Mucosa of gallbladder (tissue), 1 donor: ENCODE results near the gene LSM11. TPM values are rescaled to one million over a fixed set of nuclear protein-coding genes. Genes with fewer than 3 reads are reported as not detected.
A peak's percentile ranks its signal among the peaks of the same experiment; 100 is the strongest.

ENCODE experiments used
- DNase-seq: peaks from one replicate; pipeline ENCODE4 v3.0.0-alpha.2; 2020; ENCODE audit warnings: low spot score
- total RNA-seq: library from RNA; stranded (reverse); gene quantifications from one replicate; pipeline ENCODE4 v1.2.1, GENCODE V29; 2021
- donor health status: DM: no; HTN: no; CAD: no.

Gene LSM11
- total RNA-seq, 1 donor from 2014 or later = 7.5 TPM

DNA sequence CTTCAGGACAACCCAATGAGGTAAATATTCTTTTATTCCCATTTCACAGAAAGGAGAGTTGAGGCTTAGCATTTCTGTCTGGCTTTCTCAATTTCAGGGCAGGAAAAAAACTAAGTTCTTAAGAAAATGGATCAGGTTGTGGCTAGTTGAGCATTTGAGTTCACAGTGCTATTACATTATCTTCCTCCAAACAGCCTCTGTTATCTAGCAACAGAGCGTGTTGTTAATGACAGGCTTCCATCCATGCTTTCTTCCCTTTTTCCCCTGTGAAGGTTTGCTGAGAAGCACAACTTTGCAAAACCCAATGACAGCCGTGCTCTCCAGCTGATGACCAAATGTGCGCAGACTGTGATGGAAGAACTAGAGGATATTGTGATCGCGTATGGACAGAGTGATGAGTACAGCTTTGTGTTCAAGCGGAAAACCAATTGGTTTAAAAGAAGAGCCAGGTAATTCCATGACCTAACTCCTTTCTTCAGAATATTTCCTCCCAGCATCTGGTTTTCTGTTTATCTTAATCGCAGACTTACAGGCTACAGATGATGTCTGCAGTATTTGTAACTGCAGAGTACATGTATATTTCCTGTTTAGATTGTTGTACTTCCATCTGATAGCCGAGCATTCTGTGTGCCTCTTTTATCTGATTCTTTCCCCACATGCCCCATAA is 10.8 kb upstream of the LSM11 start:
- no peak for DNase-seq

DNA sequence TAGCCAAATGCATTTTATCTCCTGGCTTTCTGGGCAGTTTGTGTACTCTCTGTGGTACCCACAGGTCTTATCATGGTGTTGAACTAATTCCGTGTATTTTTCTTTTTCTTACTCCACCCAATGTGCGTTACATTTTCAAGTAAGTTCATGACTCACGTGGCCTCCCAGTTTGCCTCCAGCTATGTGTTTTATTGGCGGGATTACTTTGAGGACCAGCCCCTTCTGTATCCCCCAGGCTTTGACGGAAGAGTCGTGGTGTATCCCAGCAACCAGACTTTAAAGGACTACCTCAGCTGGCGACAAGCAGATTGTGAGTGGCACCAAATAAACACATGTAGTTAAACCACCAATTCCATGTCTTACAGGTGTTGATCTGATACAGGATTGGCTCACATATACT is 9.1 kb upstream of the LSM11 start:
- no peak for DNase-seq

DNA sequence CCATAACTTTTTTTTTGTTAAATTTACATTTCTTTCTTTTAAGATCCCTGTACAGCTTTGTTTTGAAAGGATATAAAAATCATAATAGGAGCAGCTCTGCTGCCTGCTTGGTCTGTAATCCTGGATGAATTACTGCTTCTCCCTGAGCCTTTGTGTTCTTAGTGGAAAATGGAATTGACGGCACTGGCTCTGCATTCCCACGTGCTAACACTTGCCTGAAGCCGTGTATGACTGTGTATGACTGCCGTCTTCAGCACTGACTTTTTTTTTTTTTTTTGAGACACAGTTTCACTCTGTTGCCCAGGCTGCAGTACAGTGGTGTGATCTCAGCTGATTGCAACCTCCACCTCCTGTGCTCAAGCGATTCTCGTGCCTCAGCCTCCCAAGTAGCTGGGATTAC is 7.5 kb upstream of the LSM11 start:
- DNase-seq = no peak

DNA sequence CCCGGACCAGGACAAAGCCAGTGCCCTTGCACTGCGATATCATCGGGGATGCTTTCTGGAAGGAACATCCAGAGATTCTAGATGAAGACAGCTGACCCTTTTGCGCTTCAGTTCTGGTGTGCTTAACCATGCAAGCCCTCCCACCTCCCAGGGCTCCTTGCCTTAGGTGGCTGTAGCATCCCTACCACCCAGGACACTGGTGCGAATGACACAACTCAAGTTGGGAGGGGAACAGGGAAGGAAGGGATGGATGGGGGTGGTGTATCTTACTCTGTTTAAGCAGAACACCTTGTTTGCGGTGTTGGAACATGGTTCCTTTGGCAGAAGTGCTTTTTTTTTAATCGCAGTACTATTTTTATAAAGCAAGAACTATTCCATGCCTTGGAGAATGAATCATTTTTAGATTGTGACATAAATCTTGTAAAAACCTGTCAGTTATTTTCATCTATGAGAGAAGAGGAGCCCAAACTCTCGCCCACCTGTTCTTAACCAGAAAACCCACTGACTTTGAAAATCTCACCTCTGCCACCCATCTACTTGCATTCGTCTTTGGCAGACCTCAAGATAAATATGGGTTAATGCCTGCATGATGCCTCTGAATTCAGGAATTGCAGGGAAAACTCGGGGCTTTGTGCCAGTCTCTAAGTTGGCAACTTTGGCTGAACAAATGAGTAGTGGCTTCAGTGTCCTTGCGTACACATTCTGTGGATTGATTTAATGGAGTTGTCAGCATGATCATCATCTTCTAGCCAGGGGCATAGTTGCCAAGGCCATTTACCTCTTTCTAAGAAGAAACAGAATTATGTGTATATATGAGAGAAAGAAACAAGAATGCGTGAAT is 3.9 kb upstream of the LSM11 start:
- no peak for DNase-seq

DNA sequence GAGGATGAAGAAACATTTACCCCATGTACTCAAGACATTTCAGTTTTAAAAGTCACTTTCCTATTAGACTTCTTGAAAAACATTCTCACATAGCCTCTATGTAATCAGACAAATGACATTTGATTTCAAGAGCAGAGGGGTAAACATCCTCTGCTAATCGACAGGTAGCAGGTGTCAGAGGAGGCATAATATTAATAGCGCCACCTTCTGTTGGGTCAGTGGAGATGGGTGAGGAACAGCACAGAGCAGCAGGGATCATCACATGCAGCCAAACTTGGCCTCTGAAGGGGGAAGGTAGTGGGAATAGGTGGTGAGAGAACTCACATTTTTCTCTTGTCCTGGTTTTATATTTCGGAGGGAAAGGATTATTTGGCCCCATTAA is 3.3 kb upstream of the LSM11 start:
- DNase-seq = no peak

DNA sequence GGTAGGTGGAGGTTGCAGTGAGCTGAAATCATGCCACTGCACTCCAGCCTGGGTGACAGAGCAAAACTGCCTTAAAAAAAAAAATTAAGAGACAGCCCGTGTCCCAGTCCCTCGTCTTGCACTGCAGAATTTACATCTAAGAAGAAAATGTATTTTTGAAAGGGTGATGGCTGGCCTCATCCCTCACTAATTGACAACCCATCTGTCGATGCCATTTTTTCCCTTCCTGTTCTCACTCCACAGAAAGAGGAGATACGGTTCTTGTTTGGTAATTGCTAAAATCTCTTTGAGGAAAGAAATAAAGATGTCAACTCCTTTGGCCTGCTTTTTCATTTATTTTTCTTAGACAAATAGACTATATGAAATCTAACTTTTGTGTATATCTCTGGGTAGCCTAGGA is 2.4 kb upstream of the LSM11 start:
- DNase-seq = no peak

DNA sequence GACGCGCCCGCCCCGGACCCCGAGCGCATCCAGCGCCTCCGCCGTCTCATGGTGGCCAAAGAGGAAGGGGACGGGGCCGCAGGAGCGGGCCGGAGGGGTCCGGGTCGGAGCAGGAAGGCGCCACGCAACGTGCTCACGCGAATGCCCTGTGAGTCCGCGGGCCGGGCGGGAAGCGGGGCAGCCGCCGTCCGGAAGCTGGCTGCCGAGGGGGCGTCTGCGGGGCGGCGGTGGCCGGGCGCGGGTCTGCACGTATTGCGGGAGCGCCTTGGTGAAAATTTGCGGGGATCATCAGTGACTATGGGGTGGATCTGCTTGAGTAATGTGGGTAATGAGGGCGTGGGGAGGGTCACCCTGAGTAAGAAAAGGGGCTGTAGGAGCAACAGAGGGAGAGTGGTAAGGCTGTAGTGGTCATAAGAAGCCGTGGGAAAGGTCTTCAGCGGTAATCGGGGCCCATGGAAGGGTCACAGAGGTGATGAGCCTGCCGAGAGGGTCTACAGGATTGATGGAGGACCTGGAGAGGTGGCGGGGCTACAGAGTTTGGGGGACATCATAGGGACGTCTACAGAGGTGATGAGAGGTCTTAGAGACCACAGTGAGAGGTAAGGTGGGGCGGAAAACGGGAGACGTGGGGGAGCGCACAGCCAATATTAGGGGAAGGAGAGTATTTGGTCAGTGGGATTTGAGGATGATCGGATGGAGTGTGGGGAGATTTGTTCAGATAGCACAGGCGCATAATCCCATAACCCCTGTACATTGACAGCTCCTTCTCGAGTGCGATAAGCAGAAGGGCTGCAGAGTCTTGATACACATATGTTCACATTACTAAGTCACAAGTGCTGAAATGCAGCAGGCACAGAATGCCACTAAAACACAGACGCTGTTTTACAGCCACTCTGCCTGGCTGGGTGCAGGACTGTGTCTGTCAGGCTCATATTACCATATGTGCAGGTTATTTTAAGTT is 819 bp downstream of the LSM11 start:
- peak; percentile 16 for DNase-seq

DNA sequence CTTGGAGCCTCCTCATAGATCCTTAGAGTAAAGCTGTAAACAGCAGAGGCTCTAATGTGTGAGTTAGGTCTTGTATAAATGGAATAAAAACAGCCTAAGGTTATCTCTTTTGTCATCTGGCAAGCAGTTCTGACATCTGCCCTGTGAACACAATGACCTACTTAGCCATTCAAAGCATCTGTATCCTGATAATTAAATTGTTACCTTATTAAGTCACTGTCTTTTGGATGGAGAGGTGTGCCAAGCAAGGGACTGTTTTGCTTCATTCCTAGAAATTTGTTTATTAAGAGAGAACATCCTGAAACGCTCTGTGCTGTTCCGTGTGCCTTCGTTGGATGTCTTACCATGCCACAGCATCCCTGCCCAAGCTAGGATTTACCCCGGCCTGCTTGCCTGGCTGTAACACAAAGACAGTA is 1.5 kb downstream of the LSM11 start:
- no peak for DNase-seq

DNA sequence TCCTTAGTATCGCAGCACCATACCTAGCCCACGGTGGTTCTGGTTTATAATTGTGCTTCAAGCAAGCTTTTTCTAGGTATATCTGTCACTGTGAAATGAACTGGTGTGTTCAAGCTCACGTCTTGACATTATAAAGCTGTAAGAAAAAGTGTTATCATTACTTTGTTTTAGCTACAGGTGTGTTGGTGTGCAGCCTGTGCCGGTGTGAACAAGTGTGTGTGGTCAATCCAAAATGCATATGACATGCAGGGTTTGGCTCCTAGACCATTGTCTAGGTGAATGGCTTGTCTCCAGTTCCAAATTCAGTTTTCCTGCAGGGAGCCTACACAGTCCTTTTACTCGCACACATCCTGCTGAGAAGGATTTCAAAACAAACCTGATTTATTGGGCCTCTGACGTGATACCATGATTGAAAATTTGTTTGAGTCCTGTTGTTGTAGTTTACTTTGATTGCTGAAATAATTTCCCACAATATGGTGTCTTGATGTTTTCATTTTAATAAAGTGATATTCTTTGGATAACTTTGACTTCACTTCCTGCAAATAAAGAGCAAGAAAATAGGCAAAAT is 3.7 kb downstream of the LSM11 start:
- no peak for DNase-seq

DNA sequence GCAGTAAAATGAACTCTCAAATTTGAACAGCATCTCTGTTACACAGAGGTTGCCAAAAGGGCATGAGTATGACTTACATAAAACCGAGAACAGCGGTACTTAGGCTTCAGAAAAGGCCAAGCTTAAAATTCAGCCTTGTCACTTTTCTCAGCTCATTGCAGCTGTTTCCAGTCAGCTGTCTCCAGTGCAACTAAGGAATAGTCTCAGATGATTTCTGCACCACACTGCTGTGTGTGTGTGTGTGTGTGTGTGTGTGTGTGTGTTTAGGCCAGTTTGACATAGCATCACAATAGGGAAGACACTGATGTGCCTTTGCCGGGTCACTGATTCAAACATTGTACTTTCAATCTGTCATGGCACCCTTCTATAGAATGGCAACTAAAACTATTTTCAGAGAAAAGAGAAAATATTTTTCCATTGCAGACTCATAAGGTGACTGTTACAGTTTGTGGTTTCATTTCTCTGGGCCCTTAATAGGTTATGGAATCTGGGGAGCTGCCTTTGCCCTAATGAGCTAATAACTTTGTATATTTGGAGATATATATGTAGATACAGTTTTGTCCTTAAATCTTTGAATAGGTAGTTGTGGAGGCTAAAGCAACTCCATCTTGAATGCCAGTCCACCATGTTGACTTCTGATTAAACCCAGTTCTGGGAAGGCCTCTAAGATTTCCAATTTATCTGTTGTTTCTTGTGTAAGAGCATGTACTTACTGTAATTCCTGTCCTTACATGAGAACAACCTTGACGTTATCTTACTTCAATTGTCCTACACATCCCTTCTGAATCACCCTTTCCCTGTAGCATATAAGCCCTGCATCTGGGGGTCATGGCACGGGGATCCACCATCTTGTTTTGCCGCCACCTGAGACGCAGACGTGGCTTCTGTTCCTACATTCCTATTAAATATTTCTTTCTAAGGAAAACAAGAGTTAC is 4.5 kb downstream of the LSM11 start:
- DNase-seq = no peak

DNA sequence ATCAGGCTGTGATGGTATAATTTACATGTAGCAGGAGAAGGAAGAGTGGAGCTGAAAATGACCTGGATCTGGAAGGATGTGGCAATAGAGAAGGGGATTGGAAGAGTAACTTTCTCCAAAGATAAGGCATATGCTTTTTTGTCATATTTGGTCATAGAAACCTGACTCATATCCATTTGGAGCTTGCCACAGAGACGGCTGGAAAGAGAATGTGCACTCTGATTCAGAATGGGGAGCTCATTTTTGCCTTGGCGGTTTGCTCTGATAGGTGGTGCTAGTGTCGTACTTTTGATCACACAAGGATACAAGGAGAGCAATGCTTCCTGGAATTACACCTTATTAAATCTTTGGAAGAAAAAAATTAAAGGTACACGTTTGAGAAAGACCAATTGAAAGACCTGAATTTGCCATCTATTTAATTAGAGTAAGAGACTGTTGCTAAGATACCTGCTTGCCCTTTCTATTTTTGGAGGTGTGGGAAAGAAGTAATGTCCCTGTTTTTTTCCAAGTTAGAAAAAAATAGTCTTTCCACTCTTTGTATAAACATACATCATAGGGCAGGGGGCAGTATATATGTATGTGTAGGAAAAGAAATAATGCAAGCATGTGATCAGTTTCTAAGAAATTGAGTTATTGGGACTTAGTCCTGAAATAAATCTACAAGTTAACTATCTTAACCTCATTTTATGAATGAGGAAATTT is 5.4 kb downstream of the LSM11 start:
- no peak for DNase-seq

DNA sequence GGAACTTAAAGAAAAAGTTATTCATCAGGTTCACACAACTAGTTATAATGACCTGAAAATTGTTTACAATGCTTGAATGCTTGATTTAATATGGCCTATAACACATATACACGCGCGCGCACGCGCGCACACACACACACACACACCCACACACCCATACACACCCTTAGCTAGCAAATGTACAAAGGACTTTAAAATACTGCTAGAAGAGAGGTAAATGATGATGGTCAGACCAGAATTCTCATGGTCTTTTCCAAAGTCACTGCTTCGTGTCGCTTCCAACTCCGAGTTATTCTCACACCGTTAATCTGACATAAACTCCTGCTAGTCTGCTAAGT is 5.9 kb downstream of the LSM11 start:
- no peak for DNase-seq

DNA sequence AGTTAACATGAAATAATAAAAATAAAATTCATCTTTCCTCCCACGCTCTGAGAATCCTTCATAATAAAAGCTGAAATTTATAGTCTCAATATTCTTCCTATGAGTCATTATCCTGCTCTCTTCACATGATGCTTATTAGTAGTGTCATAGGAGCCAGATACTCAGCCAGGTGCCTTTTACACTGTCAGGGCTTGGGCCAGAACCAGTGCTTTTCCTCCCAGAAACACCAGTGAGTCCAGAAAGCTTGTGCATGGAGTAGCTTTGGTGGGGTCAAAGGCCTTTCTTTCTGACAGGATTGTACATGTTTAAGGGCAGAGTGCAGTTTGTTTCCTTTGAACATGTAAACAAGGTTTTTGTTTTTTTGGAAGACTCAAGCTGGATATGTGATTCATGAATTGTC is 6.8 kb downstream of the LSM11 start:
- DNase-seq = no peak

DNA sequence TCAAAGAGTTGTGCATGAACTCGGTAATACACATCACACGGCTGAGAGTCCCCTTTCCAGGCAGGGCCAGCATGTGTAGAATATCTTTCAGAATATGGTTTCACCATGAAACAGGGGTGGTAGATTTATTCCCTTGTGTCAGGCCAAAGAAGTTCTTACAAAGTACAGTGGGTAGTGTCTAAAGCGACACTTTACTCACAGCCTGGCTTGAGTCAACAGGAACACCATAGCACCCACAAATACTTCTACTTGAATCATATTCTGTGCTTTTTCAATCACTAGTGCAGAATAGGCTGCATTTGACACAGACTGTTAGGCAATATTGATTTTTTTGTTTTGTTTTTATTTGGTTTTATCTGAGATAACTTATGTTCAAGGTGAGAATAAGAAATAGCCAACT is 12.6 kb downstream of the LSM11 start:
- no peak for DNase-seq

DNA sequence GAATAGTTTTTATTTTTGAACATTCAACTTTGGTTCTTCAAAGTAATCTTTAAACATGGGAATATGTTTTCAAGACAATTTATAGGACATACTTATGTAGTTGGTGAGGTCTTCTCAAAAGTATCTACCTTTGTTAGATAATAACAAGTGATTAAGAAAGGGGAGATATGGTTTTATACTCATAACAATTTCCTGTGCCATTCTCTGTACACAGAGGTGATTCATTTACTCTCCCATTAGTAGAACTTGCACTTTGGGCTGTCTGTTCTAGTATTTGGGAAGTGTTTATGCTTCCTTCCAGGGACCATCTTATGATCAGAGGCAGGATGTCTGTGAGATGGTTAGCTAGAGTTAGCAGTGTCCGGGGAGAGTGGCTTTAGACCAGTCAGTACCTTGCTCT is 15.2 kb downstream of the LSM11 start:
- DNase-seq = no peak

DNA sequence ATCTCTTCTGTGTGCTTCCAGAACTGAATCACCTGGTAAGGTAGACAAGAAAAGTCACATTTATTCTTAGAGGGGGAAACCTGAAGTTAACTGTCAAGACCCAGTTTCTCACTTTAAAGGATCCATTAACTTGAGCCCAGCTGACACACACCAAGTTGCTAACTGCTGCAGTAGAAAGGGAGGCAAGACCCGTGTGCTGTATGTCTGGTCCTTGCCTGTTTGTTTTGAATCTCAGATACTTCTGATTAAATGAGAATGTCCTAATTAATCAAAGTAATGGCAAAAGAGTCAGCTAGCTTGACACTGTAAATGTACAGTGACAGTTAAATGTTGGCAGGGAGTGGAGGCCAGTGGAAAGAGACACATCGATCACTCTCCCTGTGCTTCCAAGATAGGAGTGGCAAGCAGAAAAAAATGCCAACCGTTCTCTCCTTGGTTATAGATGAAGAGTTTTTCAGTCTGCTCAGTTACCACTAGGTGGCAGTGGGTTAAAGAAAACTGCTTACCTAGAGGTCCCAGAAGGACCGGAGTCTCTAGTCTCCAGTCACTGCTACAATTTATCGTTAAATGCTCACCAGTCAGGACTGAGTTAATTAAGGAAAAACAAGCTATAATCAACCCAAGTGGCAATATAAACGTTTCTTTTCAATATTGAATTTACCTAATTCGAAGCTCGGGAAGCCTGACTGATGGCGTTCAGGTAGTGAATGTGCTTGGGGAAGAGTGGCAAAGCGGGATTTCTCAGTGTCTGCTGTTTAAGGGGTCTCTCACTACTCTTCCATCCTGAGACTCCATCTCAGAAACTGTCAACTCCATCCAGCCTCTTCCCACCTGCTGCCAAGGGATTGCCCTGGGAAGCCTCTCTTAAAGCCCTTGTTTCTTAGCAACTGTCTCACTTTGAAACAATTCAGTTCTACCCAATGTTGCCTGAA is 18.4 kb downstream of the LSM11 start:
- DNase-seq = peak; percentile 69

DNA sequence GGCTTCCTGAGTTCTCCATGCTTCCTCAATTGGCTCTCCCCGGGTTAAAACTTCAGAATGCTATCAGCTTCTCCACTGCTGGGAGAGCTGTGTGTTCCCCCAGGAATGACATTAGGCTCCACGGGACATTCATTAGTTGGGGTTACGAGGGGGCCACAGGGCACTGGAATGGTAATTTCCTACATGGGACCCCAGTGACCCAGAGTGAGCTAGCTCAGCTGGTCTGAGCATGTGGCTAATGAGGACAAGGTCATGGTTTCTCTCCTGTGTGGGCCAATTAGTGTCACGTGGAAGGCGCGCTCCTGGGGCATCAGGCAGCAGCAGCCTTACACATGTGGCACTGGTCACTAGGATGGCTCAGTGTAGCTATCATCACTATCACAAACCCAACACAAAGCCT is 21.0 kb downstream of the LSM11 start:
- no peak for DNase-seq

DNA sequence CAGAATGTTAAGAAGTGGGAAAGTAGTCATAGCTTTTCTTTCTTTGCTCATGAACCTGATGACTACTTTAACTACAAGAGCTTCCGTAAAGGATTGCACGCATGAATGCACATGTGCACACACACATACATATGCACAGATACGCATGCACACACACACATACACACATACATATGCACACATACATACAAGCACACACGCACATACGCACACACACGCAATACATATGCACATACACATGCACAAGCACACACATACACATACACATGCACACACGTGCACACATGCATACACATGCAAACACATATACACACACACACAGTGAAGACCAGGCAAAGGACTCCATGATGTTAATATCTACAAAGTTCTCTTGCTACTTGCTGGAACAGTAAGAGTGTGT is 22.9 kb downstream of the LSM11 start:
- no peak for DNase-seq

DNA sequence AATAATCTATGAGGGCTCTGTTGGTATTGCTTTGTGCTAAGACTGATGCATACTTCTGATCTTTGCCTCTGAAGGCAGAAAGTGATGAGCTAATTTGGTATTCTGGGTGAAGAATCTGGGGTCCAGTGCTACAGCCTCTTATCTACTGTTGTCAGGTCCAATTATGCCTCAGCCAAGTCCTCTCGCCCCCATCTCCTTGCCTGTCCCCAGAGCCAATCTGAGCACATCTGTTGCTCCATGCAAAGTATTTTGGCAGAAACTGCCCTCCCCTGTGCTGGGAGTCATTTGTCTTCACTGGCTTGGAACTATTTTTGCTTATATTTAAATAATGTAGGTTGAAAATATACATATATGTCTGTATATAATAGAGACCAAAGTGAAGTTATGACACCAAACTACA is 23.4 kb downstream of the LSM11 start:
- no peak for DNase-seq
